Raji (cell line): Measurements from ENCODE around the gene MMP24.

Source experiments
- POLR2A ChIP-seq: IDR thresholded peaks from 2 replicates; pipeline ENCODE4 v1.6.1; 2011; ENCODE audit warnings: low read depth, low read length, control low read depth; ENCODE audit not compliant: insufficient read depth

MMP24 gene

GRCh38 chr20:35319192-35319870 lies 92.8 kb downstream of the MMP24 start:
- no peak for TF ChIP-seq POLR2A

- no peak for TF ChIP-seq POLR2A
Measured at GRCh38 chr20:35319871-35320197, 93.3 kb downstream of the MMP24 start.

GRCh38 chr20:35320396-35321126 lies 94.1 kb downstream of the MMP24 start:
- no peak for TF ChIP-seq POLR2A

GRCh38 chr20:35325401-35325800 lies 98.9 kb downstream of the MMP24 start:
- TF ChIP-seq POLR2A = no peak

GRCh38 chr20:35326021-35326739 lies 99.7 kb downstream of the MMP24 start:
- TF ChIP-seq POLR2A = no peak
